Panc1 (cell line): ENCODE data around the gene PRKAB2. TPM values are rescaled to one million over a fixed set of nuclear protein-coding genes. Genes with fewer than 3 reads are reported as not detected.
A peak's percentile ranks its signal among the peaks of the same experiment; 100 is the strongest.

Experiments
- ATAC-seq: fragments of 200-7000 bp; cut with Tn5 transposase; 2 replicates; pipeline ENCODE4 v1.9.1; 2020; ENCODE audit warnings: mild to moderate bottlenecking, moderate library complexity
- BruUV-seq: library from RNA; stranded (reverse); fragments of 400-500 nt; replicated peaks from 2 replicates; lab custom pipeline; 2021; lab: Mats Ljungman, UMichigan
- CTCF ChIA-PET: fragments of 300-600 bp; sonication (Branson Sonifier 250); formaldehyde crosslinking; loops from one replicate; lab custom pipeline; 2022; ENCODE audit warnings: antibody characterized with exemption; lab: Charles Lee
- POLR2A ChIA-PET: fragments of 300-600 bp; sonication (Branson Sonifier 250); formaldehyde crosslinking; loops from one replicate; lab custom pipeline; 2022; ENCODE audit warnings: antibody characterized with exemption; lab: Charles Lee
- DNase-seq: peaks from one replicate; pipeline ENCODE4 v3.0.0-alpha.2; 2010; ENCODE audit warnings: low read depth, low spot score
- H3K27ac ChIP-seq: 2 replicates; pipeline ENCODE4 v1.5.1; 2011; ENCODE audit warnings: mild to moderate bottlenecking, low read length, inconsistent platforms
- H3K27me3 ChIP-seq: fragments of 200-500 bp; sonication (Bioruptor generic); 2 replicates; pipeline ENCODE4 v1.6.0; 2014; ENCODE audit warnings: low read length, inconsistent platforms; ENCODE audit not compliant: control insufficient read depth, insufficient read depth
- H3K36me3 ChIP-seq: fragments of 200-500 bp; sonication (Bioruptor generic); 2 replicates; pipeline ENCODE4 v1.5.1; 2014; ENCODE audit warnings: inconsistent platforms, mild to moderate bottlenecking, low read length, moderate library complexity; ENCODE audit not compliant: control insufficient read depth, insufficient read depth
- H3K4me1 ChIP-seq: 2 replicates; pipeline ENCODE4 v1.5.1; 2011; ENCODE audit warnings: inconsistent platforms, mild to moderate bottlenecking, low read length, moderate library complexity; ENCODE audit not compliant: control insufficient read depth, insufficient read depth
- H3K4me3 ChIP-seq, 2 experiments: 2 replicates each; pipeline ENCODE4 v1.5.1; 2011 to 2012; ENCODE audit warnings: low read depth in 2 of 2, low read length in 2 of 2, mild to moderate bottlenecking in 2 of 2, inconsistent platforms in 1 of 2, moderate library complexity in 1 of 2
- H3K9me3 ChIP-seq: fragments of 200-500 bp; sonication (Bioruptor generic); 2 replicates; pipeline ENCODE4 v1.5.1; 2014; ENCODE audit warnings: low read depth, mild to moderate bottlenecking, inconsistent platforms, low read length, moderate library complexity; ENCODE audit not compliant: control insufficient read depth, insufficient read depth
- POLR2AphosphoS5 ChIP-seq: IDR thresholded peaks from 2 replicates; pipeline ENCODE4 v1.6.1; 2012; ENCODE audit warnings: mild to moderate bottlenecking, low read depth, low read length, moderate library complexity
- SIN3A ChIP-seq: IDR thresholded peaks from 2 replicates; pipeline ENCODE4 v1.6.1; 2012; ENCODE audit warnings: low read depth, mild to moderate bottlenecking, low read length, moderate library complexity, borderline replicate concordance; ENCODE audit not compliant: insufficient read depth
- TCF7L2 ChIP-seq: IDR thresholded peaks from 2 replicates; pipeline ENCODE4 v1.6.1; 2011; ENCODE audit warnings: mild to moderate bottlenecking, low read depth, low read length, inconsistent platforms
- in situ Hi-C: cut with HindIII; loops from 2 replicates; pipeline ENCODE4 v1.10.0; 2016; ENCODE audit warnings: low sequenced_read_pairs, low pct_unique_long_range_greater_than_20kb
- intact Hi-C: fragments of 100-400 bp; cut with micrococcal nuclease; formaldehyde crosslinking; loops from one replicate; pipeline ENCODE4 v1.10.0; 2022; ENCODE audit not compliant: unreplicated experiment
- total RNA-seq: library from RNA; stranded (reverse); gene quantifications from one replicate; pipeline ENCODE4 v1.2.1, GENCODE V29; 2021; ENCODE audit not compliant: unreplicated experiment
- TF ChIP-seq, protein P1 (sequence below), 2 experiments: IDR thresholded peaks; 2 replicates each; pipeline ENCODE4 v1.6.1; 2011 to 2012; ENCODE audit warnings: low read depth in 2 of 2, control low read depth in 1 of 2, low read length in 1 of 2, mild to moderate bottlenecking in 1 of 2, moderate library complexity in 1 of 2; ENCODE audit not compliant: insufficient read depth in 1 of 2
- TF ChIP-seq, protein P2 (sequence below): fragments of 450-650 bp; IDR thresholded peaks from 2 replicates; pipeline ENCODE4 v1.5.1; 2017; ENCODE audit warnings: mild to moderate bottlenecking

The PRKAB2 gene
- total RNA-seq, 1 experiment from 2014 or later: 6.6 TPM

GRCh38 chr1:147171399-147172167 lies 687 bp downstream of the PRKAB2 start:
- BruUV-seq: no TSS peak
- Histone ChIP-seq H3K9me3 (no peaks in the 10 kb centered on the region), H3K27me3 (no peaks in the 10 kb centered on the region), H3K27ac (peak overlapping the region; percentile 88), H3K36me3 (peaks cover 2% of the 10 kb centered on the region), H3K4me1 (peaks cover 14% of the 10 kb centered on the region), H3K4me3 (peak overlapping the region; percentile 99 to 100)
- no peak for ATAC-seq
- POLR2A ChIA-PET: no interaction called here
- CTCF ChIA-PET: no interaction called here
- 0 out of 2 replicates have a peak, but pooled peaks have one; percentile 36 for TF ChIP-seq SIN3A
- TF ChIP-seq, protein P1, sequence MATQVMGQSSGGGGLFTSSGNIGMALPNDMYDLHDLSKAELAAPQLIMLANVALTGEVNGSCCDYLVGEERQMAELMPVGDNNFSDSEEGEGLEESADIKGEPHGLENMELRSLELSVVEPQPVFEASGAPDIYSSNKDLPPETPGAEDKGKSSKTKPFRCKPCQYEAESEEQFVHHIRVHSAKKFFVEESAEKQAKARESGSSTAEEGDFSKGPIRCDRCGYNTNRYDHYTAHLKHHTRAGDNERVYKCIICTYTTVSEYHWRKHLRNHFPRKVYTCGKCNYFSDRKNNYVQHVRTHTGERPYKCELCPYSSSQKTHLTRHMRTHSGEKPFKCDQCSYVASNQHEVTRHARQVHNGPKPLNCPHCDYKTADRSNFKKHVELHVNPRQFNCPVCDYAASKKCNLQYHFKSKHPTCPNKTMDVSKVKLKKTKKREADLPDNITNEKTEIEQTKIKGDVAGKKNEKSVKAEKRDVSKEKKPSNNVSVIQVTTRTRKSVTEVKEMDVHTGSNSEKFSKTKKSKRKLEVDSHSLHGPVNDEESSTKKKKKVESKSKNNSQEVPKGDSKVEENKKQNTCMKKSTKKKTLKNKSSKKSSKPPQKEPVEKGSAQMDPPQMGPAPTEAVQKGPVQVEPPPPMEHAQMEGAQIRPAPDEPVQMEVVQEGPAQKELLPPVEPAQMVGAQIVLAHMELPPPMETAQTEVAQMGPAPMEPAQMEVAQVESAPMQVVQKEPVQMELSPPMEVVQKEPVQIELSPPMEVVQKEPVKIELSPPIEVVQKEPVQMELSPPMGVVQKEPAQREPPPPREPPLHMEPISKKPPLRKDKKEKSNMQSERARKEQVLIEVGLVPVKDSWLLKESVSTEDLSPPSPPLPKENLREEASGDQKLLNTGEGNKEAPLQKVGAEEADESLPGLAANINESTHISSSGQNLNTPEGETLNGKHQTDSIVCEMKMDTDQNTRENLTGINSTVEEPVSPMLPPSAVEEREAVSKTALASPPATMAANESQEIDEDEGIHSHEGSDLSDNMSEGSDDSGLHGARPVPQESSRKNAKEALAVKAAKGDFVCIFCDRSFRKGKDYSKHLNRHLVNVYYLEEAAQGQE (IDR thresholded peaks at IDR 0.05; ENCODE audit: insufficient read depth in 1 of 2, low read depth in 2 of 2, low read length in 1 of 2): no peak
- in situ Hi-C loops (no loop called here), intact Hi-C loops (loop anchor here (1.0 kb wide), 1 partner anchor 71 kb away; the partner anchor contains the start of gene CHD1L)
- DNase-seq: no peak

GRCh38 chr1:147169840-147170674 lies 2.2 kb downstream of the PRKAB2 start:
- BruUV-seq: no TSS peak
- Histone ChIP-seq H3K36me3 (peaks cover 2% of the 10 kb centered on the region), H3K27me3 (no peaks in the 10 kb centered on the region), H3K4me1 (peaks cover 14% of the 10 kb centered on the region), H3K4me3 (peak overlapping the region; percentile 99 to 100; a peak in 3 of 4 replicates), H3K27ac (peak overlapping the region; percentile 36; the same call in 1 of the 2 replicates), H3K9me3 (no peaks in the 10 kb centered on the region)
- intact Hi-C loops (no loop called here), in situ Hi-C loops (no loop called here)
- no peak for ATAC-seq
- CTCF ChIA-PET: no interaction called here
- POLR2A ChIA-PET: no interaction called here
- TF ChIP-seq SIN3A: no peak
- TF ChIP-seq TCF7L2: no peak
- TF ChIP-seq, protein P2, sequence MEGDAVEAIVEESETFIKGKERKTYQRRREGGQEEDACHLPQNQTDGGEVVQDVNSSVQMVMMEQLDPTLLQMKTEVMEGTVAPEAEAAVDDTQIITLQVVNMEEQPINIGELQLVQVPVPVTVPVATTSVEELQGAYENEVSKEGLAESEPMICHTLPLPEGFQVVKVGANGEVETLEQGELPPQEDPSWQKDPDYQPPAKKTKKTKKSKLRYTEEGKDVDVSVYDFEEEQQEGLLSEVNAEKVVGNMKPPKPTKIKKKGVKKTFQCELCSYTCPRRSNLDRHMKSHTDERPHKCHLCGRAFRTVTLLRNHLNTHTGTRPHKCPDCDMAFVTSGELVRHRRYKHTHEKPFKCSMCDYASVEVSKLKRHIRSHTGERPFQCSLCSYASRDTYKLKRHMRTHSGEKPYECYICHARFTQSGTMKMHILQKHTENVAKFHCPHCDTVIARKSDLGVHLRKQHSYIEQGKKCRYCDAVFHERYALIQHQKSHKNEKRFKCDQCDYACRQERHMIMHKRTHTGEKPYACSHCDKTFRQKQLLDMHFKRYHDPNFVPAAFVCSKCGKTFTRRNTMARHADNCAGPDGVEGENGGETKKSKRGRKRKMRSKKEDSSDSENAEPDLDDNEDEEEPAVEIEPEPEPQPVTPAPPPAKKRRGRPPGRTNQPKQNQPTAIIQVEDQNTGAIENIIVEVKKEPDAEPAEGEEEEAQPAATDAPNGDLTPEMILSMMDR: no peak
- TF ChIP-seq POLR2AphosphoS5: no peak
- TF ChIP-seq, protein P1 (IDR thresholded peaks at IDR 0.05; ENCODE audit: insufficient read depth in 1 of 2, low read depth in 2 of 2, low read length in 1 of 2): no peak
- no peak for DNase-seq
